ENCODE data around the gene PIK3CB. TPM values are rescaled to one million over a fixed set of nuclear protein-coding genes. Genes with fewer than 3 reads are reported as not detected.
"Not testable (repeated sequence)": the region's sequence is repeated elsewhere in the genome, so short reads cannot be mapped to it uniquely, and the experiment has no call there.

The PIK3CB gene
- total RNA-seq, 6 experiments from 2014 or later = 12.6 to 18.3 (median 15.8) TPM

DNA sequence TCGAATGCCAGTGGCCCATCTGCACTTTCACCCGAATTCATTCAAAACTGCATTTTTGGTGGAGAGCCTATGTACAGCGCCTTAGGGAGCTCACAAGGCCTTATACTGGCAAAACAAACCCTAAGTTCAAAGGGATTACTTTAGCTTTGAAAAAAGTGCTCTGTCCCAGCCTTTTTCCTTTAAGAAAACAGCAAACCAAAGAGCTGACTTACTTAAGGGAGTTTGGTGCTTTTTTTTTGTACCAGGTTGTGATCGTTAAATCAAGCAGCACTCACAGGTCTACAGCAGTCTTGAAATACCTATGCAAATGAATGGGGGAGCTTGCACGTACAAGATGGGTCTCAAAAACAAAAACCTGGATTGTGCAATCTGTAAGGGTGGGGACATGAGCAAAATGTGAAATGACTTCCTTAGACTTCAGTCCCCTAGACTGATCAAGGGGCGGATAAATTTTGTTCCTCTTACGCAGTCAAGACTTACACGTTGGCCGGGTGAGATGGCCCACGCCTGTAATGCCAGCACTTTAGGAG, 11.6 kb upstream of the PIK3CB start:
- Mint-ChIP-seq H3K4me1 (ENCODE audit: low read depth) (no peaks in the 10 kb centered on the region), H3K27me3 (ENCODE audit: insufficient read depth) (peaks cover 8% of the 10 kb centered on the region), H3K9me3 (no peaks in the 10 kb centered on the region), H3K27ac (no peak overlapping the region), H3K4me3 (no peak overlapping the region), H3K36me3 (ENCODE audit: low read depth) (no peaks in the 10 kb centered on the region)
- no peak for DNase-seq
- TF ChIP-seq, protein P1, sequence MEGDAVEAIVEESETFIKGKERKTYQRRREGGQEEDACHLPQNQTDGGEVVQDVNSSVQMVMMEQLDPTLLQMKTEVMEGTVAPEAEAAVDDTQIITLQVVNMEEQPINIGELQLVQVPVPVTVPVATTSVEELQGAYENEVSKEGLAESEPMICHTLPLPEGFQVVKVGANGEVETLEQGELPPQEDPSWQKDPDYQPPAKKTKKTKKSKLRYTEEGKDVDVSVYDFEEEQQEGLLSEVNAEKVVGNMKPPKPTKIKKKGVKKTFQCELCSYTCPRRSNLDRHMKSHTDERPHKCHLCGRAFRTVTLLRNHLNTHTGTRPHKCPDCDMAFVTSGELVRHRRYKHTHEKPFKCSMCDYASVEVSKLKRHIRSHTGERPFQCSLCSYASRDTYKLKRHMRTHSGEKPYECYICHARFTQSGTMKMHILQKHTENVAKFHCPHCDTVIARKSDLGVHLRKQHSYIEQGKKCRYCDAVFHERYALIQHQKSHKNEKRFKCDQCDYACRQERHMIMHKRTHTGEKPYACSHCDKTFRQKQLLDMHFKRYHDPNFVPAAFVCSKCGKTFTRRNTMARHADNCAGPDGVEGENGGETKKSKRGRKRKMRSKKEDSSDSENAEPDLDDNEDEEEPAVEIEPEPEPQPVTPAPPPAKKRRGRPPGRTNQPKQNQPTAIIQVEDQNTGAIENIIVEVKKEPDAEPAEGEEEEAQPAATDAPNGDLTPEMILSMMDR (IDR thresholded peaks at IDR 0.05) = no peak

DNA sequence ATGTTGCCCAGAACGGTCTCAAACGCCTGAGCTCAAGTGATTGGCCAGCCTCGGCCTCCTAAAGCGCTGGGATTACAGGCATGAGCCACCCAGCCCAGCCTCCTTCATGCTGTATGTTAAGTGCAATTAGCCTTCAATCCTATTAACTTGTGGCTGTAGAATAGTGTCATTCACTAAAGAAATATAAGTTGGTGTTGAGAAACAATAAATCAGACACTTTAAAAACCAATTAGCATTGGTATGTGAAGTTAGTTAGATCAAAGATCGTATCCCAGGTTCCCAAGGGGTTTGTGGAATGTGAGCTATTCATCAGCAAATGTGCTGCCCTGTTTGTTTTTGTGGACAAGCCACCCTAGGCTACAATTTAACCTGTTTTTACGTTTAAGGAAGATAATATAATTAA, 11.0 kb upstream of the PIK3CB start:
- Mint-ChIP-seq H3K36me3 (ENCODE audit: low read depth) (no peaks in the 10 kb centered on the region), H3K9me3 (no peaks in the 10 kb centered on the region), H3K4me3 (no peak overlapping the region), H3K4me1 (ENCODE audit: low read depth) (no peaks in the 10 kb centered on the region), H3K27ac (no peak overlapping the region), H3K27me3 (ENCODE audit: insufficient read depth) (peaks cover 8% of the 10 kb centered on the region)
- TF ChIP-seq, protein P1 (IDR thresholded peaks at IDR 0.05) = no peak
- no peak for DNase-seq

DNA sequence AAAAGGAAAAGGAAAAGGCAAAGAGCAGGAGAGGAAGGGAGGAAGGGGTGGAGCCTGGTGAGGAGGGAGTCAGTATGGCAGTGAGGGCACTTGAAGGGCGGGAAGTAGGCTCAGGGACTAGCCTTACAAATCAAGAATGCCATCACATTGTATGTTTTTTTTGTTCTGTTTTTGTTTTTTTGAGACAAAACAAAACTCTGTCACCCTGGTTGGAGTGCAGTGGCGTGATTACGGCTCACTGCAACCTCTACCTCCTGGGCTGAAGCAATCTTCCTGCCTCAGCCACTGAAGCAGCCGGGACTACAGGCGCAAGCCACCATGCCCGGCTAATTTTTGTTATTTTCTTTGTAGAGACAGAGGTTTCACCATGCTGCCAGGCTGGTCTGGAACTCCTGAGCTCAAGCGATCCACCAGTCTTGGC, 10.5 kb upstream of the PIK3CB start:
- DNase-seq = no peak
- Mint-ChIP-seq H3K4me3 (no peak overlapping the region), H3K9me3 (no peaks in the 10 kb centered on the region), H3K4me1 (ENCODE audit: low read depth) (no peaks in the 10 kb centered on the region), H3K36me3 (ENCODE audit: low read depth) (no peaks in the 10 kb centered on the region), H3K27me3 (ENCODE audit: insufficient read depth) (peaks cover 8% of the 10 kb centered on the region), H3K27ac (no peak overlapping the region)
- TF ChIP-seq, protein P1 (IDR thresholded peaks at IDR 0.05) = no peak

DNA sequence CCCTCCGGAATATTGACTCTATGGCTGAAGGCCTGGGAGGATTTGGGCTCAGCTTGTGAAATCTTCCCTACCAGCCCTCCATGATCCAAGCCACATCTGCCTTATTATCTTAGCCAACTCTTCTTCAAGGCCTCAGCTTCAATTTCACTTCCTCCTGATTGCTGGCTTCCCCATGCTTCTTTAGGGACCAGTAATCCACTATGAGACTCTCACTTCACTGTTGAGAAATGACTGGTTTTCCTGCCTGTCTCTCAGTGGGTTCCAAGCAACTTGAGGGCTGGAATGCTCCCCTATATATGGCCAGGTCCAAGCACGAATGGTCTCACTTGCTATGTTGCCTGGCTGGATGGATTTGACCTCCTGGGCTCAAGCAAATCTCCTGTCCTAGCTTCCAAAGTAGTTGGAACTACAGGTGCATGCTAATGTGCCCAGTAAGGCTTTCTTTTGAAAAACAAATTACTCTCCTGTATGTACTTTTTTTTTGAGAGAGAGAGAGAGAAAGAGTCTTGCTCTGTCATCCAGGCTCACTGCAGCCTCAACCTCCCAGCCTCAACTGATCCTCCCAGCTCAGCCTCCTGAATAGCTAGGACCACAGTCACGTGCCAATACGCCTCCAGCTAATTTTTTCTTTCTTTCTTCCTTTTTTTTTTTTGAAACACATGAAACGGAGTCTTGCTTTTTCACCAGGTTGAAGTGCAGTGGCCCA, 7.9 kb upstream of the PIK3CB start:
- DNase-seq = no peak
- no peaks in the 10 kb centered on the region for H3K9me3 Mint-ChIP-seq
- H3K27ac Mint-ChIP-seq = no peak overlapping the region
- H3K36me3 Mint-ChIP-seq (ENCODE audit: low read depth) = no peaks in the 10 kb centered on the region
- peaks cover 8% of the 10 kb centered on the region for H3K27me3 Mint-ChIP-seq (ENCODE audit: insufficient read depth)
- no peak overlapping the region for H3K4me3 Mint-ChIP-seq
- TF ChIP-seq, protein P1 (IDR thresholded peaks at IDR 0.05) = no peak
- no peaks in the 10 kb centered on the region for H3K4me1 Mint-ChIP-seq (ENCODE audit: low read depth)

DNA sequence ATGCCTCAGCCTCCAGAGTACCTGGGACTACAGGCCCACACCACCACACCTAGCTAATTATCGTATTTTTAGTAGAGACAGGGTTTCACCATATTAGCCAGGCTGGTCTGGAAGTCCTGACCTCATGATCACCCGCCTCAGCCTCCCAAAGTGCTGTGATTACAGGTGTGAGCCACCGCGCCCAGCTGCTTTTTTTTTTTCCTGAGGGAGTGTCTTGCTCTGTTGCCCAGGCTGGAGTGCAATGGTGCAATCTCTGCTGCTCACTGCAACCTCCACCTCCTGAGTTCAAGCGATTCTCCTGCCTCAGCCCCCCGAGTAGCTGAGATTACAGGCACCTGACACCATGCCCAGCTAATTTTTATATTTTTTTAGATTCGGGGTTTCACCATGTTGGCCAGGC, 3.7 kb upstream of the PIK3CB start:
- H3K27ac Mint-ChIP-seq; H3K36me3 Mint-ChIP-seq (ENCODE audit: low read depth); DNase-seq; H3K4me3 Mint-ChIP-seq; H3K9me3 Mint-ChIP-seq; H3K27me3 Mint-ChIP-seq (ENCODE audit: insufficient read depth): not testable (repeated sequence)
- H3K4me1 Mint-ChIP-seq (ENCODE audit: low read depth) = peaks cover 14% of the 10 kb centered on the region

DNA sequence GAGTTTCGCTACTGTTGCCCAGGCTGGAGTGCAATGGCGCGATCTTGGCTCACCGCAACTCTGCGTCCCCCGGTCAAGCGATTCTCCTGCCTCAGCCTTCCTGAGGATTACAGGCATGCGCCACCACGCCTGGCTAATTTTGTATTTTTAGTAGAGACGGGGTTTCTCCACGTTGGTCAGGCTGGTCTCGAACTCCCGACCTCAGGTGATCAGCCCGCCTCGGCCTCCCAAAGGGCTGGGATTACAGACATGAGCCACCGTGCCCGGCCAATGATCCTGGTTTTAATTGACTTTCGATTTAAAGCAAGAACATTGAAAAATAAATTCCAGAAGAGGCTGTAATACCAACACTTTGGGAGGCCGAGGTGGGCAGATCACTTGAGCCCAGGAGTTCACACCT, 1.1 kb upstream of the PIK3CB start:
- H3K4me3 Mint-ChIP-seq; DNase-seq; H3K27me3 Mint-ChIP-seq (ENCODE audit: insufficient read depth); H3K9me3 Mint-ChIP-seq; H3K27ac Mint-ChIP-seq; H3K36me3 Mint-ChIP-seq (ENCODE audit: low read depth): not testable (repeated sequence)
- H3K4me1 Mint-ChIP-seq (ENCODE audit: low read depth) = peaks cover 17% of the 10 kb centered on the region

All from HFFc6 (cell line).